Upper lobe of left lung (tissue), 4 donors: Measurements from ENCODE around the gene DNAAF5.

ENCODE experiments used
- CTCF ChIP-seq, 6 experiments: fragments of 450-650 bp in 4 of 6; fragments of 200-600 bp in 2 of 6; sonication (generic) in 2 of 6; IDR thresholded peaks; one replicate each; pipeline ENCODE4 v1.5.1; 2016 to 2019; ENCODE audit warnings: antibody characterized with exemption in 6 of 6
- EP300 ChIP-seq, 4 donors: sonication (generic); formaldehyde crosslinking; IDR thresholded peaks; one replicate each; pipeline ENCODE4 v1.5.1; 2017; ENCODE audit warnings: antibody characterized with exemption in 4 of 4, control low read depth in 2 of 4
- POLR2A ChIP-seq, 4 donors: fragments of 450-650 bp; IDR thresholded peaks; one replicate each; pipeline ENCODE4 v1.5.1; 2016 to 2017; ENCODE audit warnings: antibody characterized with exemption in 4 of 4, mild to moderate bottlenecking in 2 of 4
- POLR2AphosphoS5 ChIP-seq, 2 donors: sonication (generic); formaldehyde crosslinking; IDR thresholded peaks; one replicate each; pipeline ENCODE4 v1.5.1; 2017; ENCODE audit warnings: antibody characterized with exemption in 2 of 2

DNA sequence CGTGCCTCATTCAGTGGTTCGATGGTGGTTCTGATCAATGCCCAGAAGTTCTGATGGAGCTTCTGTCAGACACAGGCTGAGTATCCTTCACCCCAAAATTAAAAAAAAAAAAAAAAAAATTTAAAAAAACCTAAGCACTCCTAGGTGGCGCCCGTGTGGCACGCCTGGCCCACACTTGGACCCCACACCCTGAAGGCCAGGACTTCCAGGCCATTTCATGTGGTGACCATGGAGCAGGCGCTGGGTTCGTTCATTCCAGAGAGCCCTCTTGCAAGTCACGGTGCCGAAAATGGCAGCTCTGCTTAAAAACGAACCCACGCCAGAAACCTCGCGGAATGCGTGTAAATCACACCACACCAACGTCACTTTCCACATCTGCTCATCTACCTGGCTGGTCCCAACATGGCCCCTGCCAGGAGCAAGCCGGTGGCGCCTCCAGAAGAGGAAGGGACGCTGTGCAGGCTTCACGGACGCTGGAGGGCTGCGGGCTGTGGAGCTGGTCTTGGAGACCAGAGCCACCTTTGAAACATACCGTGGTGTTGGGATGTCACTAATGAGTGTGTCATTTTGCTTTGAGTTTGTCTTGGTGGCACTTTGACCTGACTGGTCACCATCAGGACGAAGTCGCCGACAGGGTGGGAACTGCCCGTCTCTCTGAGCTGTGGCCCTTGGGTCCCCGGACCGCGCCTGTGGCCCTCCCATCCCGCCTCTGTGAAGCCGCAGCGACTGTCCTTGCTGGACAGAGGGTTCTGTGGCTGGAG lies 46.5 kb downstream of the DNAAF5 start:
- TF ChIP-seq EP300 (IDR thresholded peaks at IDR 0.05) (no peak), CTCF (IDR thresholded peaks at IDR 0.05) (no peak), POLR2A (IDR thresholded peaks at IDR 0.05) (no peak), POLR2AphosphoS5 (IDR thresholded peaks at IDR 0.05) (no peak)
